Heart left ventricle (tissue), 16 donors: ENCODE results near the gene CREB3. TPM values are rescaled to one million over a fixed set of nuclear protein-coding genes. Genes with fewer than 3 reads are reported as not detected.

Experiments
- ATAC-seq, 4 donors: fragments of 200-7000 bp; cut with Tn5 transposase; one replicate each; pipeline ENCODE4 v1.9.1; 2020 to 2022; ENCODE audit warnings: moderate library complexity in 4 of 4, mild to moderate bottlenecking in 3 of 4, moderate number of reproducible peaks in 1 of 4
- DNase-seq, 5 donors: peaks; one replicate each; pipeline ENCODE4 v3.0.0-alpha.2; 2020
- H3K27ac ChIP-seq, 12 donors: fragments of 200-600 bp; sonication (generic) in 4 of 12; one replicate each; pipeline versions ENCODE4 v1.5.0 to v1.8.0; 2016 to 2022; ENCODE audit warnings: mild to moderate bottlenecking in 2 of 12
- H3K27me3 ChIP-seq, 9 donors: fragments of 200-600 bp; sonication (generic) in 2 of 9; one replicate each; pipeline versions ENCODE4 v1.5.1 to v1.8.0; 2016 to 2022; ENCODE audit warnings: mild to moderate bottlenecking in 3 of 9
- H3K36me3 ChIP-seq, 9 donors: fragments of 200-600 bp; sonication (generic) in 2 of 9; one replicate each; pipeline versions ENCODE4 v1.5.0 to v1.8.0; 2018 to 2022; ENCODE audit warnings: mild to moderate bottlenecking in 2 of 9
- H3K4me1 ChIP-seq, 12 donors: fragments of 200-600 bp; sonication (generic) in 4 of 12; one replicate each; pipeline versions ENCODE4 v1.5.0 to v1.8.0; 2016 to 2022; ENCODE audit warnings: mild to moderate bottlenecking in 3 of 12
- H3K4me3 ChIP-seq, 12 donors: fragments of 200-600 bp; sonication (generic) in 4 of 12; one replicate each; pipeline versions ENCODE4 v1.5.0 to v1.8.0; 2017 to 2022; ENCODE audit warnings: mild to moderate bottlenecking in 9 of 12, moderate library complexity in 4 of 12
- H3K9me3 ChIP-seq, 12 donors: fragments of 200-600 bp; sonication (generic) in 4 of 12; one replicate each; pipeline versions ENCODE4 v1.5.0 to v1.8.0; 2016 to 2022; ENCODE audit warnings: mild to moderate bottlenecking in 1 of 12
- POLR2A ChIP-seq, 2 donors: fragments of 450-650 bp; IDR thresholded peaks; one replicate each; pipeline ENCODE4 v1.6.1; 2017; ENCODE audit warnings: antibody characterized with exemption in 2 of 2, mild to moderate bottlenecking in 2 of 2, moderate library complexity in 2 of 2
- WGBS, 4 donors: extraction: QIAGEN DNeasy Blood & Tissue Kit in 2 of 4; methylation state at CpG; one replicate each; pipeline versions ENCODE4 v1.1.5 to v1.1.7; 2013 to 2018; 5-methylcytosine and 5-hydroxymethylcytosine counted together
- intact Hi-C, 10 donors: fragments of 100-400 bp; cut with DNase I; formaldehyde crosslinking; loops; one replicate each; pipeline versions ENCODE4 v1.11.1 to v1.14.2; 2022
- polyA plus RNA-seq, 2 donors: library from polyadenylated mRNA; stranded (reverse); fragments of 200-250 nt; gene quantifications; one replicate each; pipeline ENCODE4 v1.2.3, GENCODE V29; 2013
- total RNA-seq, 9 donors: library from RNA; depleted of rRNA in 2 of 9; stranded (reverse); fragments of >200 nt in 2 of 9; fragmentation: NEBNext Ultra II Directional in 3 of 9; extraction: Animal tissue kit (Norgen Biotek cat#: 25700) in 3 of 9; gene quantifications; one replicate each; pipeline versions ENCODE4 v1.1.0 to v1.2.4, GENCODE V29; 2016 to 2023
- TF ChIP-seq, protein P1 (sequence below), 12 donors: fragments of 200-600 bp; sonication (generic) in 4 of 12; IDR thresholded peaks; one replicate each; pipeline versions ENCODE4 v1.5.0 to v1.8.0; 2018 to 2022; ENCODE audit warnings: antibody characterized with exemption in 12 of 12, mild to moderate bottlenecking in 5 of 12
- donor health status: ischemic (EF 13 %, LVEDD 7.1; RV severe dilation, severe dysfunction).
- donor health status: healthy with polysubstance abuse.
- donor health status: DM: no; HTN: yes; CAD: no.
- donor health status: DM: no; HTN: no; CAD: no.
- donor health status: ischemic (EF 25% LVEDD 6.9; RV normal size, moderate dysfunction).
- donor health status: ischemic (EF 25% LVEDD 5.7; RV mildly dilated, moderate dysfunction).
- donor health status: healthy.
- donor health status: DM: yes; HTN: yes; CAD: no.
- donor health status: ischemic (EF 35%, LVEDD 5.7; RV mildly dilated, moderate dysfunction).
- donor health status: nonischemic (EF 11% LVEDD 7.7; RV severe dilation, severe dysfunction).
- donor health status: DM: yes; HTN: yes; CAD: no.
- donor health status: PGD.
- donor health status: ischemic (EF 29% LVEDD 5.4; RV normal size, mild dysfunction).
- donor health status: nonischemic (EF 23%, LVEDD 6.1; RV moderate dilation, normal function).

The CREB3 gene
- total and polyA plus RNA-seq, 11 donors = 16.1 to 49.4 (median 26.7) TPM

DNA sequence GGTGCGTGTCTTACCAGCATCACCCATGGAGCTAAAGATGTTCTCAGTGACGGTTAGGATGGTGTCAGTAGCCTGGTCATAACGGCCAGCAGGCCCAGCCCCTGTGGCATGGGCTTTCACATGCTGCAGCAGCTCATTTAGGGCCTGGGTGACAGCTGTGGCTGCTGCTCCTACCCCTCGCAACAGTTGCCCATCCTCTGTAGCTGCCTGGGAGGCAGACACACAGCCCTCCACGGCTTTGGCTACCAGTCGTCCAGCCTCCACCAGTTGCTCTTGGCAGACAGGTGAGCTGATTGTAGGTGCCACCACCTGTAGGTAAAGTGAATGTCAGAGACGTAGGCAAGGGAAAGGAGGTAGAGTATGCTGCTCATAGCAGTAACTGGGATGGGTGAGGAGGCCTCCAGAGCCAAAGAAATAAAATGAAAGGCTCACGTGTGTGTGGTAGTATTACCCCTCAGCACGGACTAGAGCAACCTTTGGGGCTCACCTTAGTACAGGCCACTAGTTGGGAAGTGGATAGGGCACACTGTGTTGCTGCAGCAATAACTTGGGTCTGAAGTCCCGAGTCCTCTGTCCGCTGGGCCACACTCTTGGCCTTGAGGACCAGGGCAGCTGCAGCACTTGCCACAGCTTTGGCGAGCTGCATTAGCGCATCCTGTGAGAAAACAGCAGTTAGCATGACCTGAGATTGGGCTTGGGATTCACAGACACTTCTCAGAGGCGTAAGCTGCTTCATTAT lies 15.2 kb upstream of the CREB3 start:
- Histone ChIP-seq H3K4me3 (no peak overlapping the region), H3K4me1 (no peaks in the 10 kb centered on the region), H3K27ac (no peak overlapping the region), H3K36me3 (peaks cover 19 to 100% (median 100%) of the 10 kb centered on the region in 9 donors), H3K27me3 (no peaks in the 10 kb centered on the region), H3K9me3 (no peaks in the 10 kb centered on the region)
- intact Hi-C loops = no loop called here
- ATAC-seq (no peak), DNase-seq (no peak)
- WGBS, 4 donors = 89 to 92% (median 90%) methylated on average over 8 to 14 of the region's 14 CpGs
- TF ChIP-seq POLR2A (IDR thresholded peaks at IDR 0.05) = no peak
- TF ChIP-seq, protein P1, sequence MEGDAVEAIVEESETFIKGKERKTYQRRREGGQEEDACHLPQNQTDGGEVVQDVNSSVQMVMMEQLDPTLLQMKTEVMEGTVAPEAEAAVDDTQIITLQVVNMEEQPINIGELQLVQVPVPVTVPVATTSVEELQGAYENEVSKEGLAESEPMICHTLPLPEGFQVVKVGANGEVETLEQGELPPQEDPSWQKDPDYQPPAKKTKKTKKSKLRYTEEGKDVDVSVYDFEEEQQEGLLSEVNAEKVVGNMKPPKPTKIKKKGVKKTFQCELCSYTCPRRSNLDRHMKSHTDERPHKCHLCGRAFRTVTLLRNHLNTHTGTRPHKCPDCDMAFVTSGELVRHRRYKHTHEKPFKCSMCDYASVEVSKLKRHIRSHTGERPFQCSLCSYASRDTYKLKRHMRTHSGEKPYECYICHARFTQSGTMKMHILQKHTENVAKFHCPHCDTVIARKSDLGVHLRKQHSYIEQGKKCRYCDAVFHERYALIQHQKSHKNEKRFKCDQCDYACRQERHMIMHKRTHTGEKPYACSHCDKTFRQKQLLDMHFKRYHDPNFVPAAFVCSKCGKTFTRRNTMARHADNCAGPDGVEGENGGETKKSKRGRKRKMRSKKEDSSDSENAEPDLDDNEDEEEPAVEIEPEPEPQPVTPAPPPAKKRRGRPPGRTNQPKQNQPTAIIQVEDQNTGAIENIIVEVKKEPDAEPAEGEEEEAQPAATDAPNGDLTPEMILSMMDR (IDR thresholded peaks at IDR 0.05) = no peak

- TF ChIP-seq, protein P1 (IDR thresholded peaks at IDR 0.05) = no peak
- Histone ChIP-seq H3K4me1 (no peaks in the 10 kb centered on the region), H3K27ac (no peak overlapping the region), H3K9me3 (no peaks in the 10 kb centered on the region), H3K36me3 (peaks cover 18 to 100% (median 100%) of the 10 kb centered on the region in 9 donors), H3K4me3 (no peak overlapping the region), H3K27me3 (no peaks in the 10 kb centered on the region)
- intact Hi-C loops = no loop called here
- DNase-seq (no peak), ATAC-seq (no peak)
- 90 to 92% (median 91%) methylated on average over 15 of the region's 15 CpGs for WGBS, 4 donors
These were observed 13.6 kb upstream of the CREB3 start for GRCh38 chr9:35718721-35719511.

DNA sequence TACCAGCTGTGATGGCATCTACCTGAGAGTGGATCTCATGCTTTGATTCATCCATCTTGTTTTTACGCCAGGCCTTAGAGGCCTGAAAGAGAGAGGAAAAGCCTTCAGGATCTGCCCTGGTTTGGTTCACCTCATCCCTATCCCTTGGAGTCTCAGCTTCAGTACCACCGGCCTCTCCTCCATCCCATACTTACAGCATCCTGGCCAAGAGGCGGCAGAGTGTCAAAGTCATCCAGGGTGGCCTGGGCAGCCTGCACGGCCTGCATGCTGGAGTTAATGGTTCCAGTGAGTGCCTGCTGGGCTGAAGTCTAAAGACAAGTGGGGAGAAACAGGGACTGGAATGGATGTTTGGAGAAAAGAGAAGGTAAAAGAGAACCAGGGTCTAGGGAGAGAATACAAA lies 12.9 kb upstream of the CREB3 start:
- intact Hi-C loops = no loop called here
- DNase-seq (no peak), ATAC-seq (no peak)
- H3K4me3 ChIP-seq = no peak overlapping the region
- no peak for TF ChIP-seq POLR2A (IDR thresholded peaks at IDR 0.05)
- TF ChIP-seq, protein P1 (IDR thresholded peaks at IDR 0.05) = no peak
- no peaks in the 10 kb centered on the region for H3K27me3 ChIP-seq
- WGBS, 4 donors = 90 to 99% (median 95%) methylated on average over 4 of the region's 4 CpGs
- H3K27ac ChIP-seq = no peak overlapping the region
- H3K9me3 ChIP-seq = no peaks in the 10 kb centered on the region
- peaks cover 16 to 100% (median 100%) of the 10 kb centered on the region in 9 donors for H3K36me3 ChIP-seq
- H3K4me1 ChIP-seq = no peaks in the 10 kb centered on the region

DNA sequence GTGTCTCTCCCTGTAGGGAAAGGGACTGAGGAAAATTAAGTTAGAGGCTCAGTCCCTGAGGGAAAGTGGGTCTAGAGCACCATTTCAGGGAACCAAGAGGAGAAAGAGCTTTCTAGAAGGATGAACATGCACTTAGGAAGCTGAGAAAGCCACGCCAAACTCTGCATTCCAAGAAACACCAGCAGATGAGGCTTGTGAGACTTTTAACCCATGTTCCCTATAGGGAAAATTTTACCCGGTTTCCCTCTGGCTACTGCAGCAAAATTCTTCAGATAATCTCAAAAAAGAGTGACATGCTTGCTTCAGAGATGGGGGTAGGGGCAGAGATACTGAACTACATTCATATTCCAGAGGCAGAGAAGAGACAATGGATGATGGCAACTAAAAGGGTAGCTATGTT lies 9.0 kb upstream of the CREB3 start:
- 80 to 96% (median 93%) methylated on average over 2 of the region's 2 CpGs for WGBS, 4 donors
- Histone ChIP-seq H3K36me3 (peaks cover 0 to 82% (median 80%) of the 10 kb centered on the region in 9 donors), H3K4me1 (peaks cover 0 to 31% (median 23%) of the 10 kb centered on the region in 12 donors), H3K27me3 (no peaks in the 10 kb centered on the region), H3K4me3 (no peak overlapping the region), H3K9me3 (no peaks in the 10 kb centered on the region), H3K27ac (no peak overlapping the region)
- DNase-seq = no peak
- TF ChIP-seq, protein P1 (IDR thresholded peaks at IDR 0.05) = no peak
- no peak for TF ChIP-seq POLR2A (IDR thresholded peaks at IDR 0.05)
- intact Hi-C loops = no loop called here
- ATAC-seq = no peak
